Neural progenitor cell (in vitro differentiated cells): Measurements from ENCODE around the gene GIMAP4. TPM values are rescaled to one million over a fixed set of nuclear protein-coding genes. Genes with fewer than 3 reads are reported as not detected.

Source experiments
- DNase-seq: peaks from one replicate; pipeline ENCODE4 v3.0.0-alpha.2; 2016; ENCODE audit warnings: low spot score
- H2AFZ ChIP-seq: fragments of 200-600 bp; sonication (generic); replicated peaks from 2 replicates; pipeline ENCODE4 v1.6.1; 2016; ENCODE audit warnings: antibody characterized with exemption
- H3F3A ChIP-seq: fragments of 200-600 bp; sonication (generic); 2 replicates; pipeline ENCODE4 v1.6.1; 2016; ENCODE audit warnings: antibody characterized with exemption, low read depth
- H3K27ac ChIP-seq: fragments of 200-600 bp; sonication (generic); 2 replicates; pipeline ENCODE4 v1.5.1; 2016; ENCODE audit warnings: mild to moderate bottlenecking
- H3K27me3 ChIP-seq: fragments of 200-600 bp; sonication (generic); 2 replicates; pipeline ENCODE4 v1.6.1; 2016; ENCODE audit warnings: mild to moderate bottlenecking, moderate library complexity
- H3K36me3 ChIP-seq: fragments of 200-600 bp; sonication (generic); 2 replicates; pipeline ENCODE4 v1.5.1; 2016
- H3K4me1 ChIP-seq: fragments of 200-600 bp; sonication (generic); 2 replicates; pipeline ENCODE4 v1.6.1; 2016; ENCODE audit warnings: mixed run types
- H3K4me2 ChIP-seq: fragments of 200-600 bp; sonication (generic); 2 replicates; pipeline ENCODE4 v1.6.1; 2016
- H3K4me3 ChIP-seq: fragments of 200-600 bp; sonication (generic); 2 replicates; pipeline ENCODE4 v1.5.1; 2016
- H3K79me2 ChIP-seq: fragments of 200-600 bp; sonication (generic); 2 replicates; pipeline ENCODE4 v1.6.1; 2016; ENCODE audit warnings: low read depth
- H3K9ac ChIP-seq: fragments of 200-600 bp; sonication (generic); 2 replicates; pipeline ENCODE4 v1.6.1; 2016
- H3K9me3 ChIP-seq: fragments of 200-600 bp; sonication (generic); 2 replicates; pipeline ENCODE4 v1.5.1; 2016; ENCODE audit warnings: low read depth
- H4K20me1 ChIP-seq: fragments of 200-600 bp; sonication (generic); 2 replicates; pipeline ENCODE4 v1.6.1; 2016; ENCODE audit warnings: low read depth
- H3K27ac Mint-ChIP-seq: 3 replicates; pipeline ENCODE4 v1.8.0; 2021; ENCODE audit warnings: mixed read lengths
- H3K27me3 Mint-ChIP-seq: 2 replicates; pipeline ENCODE4 v1.8.0; 2022; ENCODE audit warnings: low read depth, mild to moderate bottlenecking, inconsistent platforms, moderate library complexity, mixed read lengths; ENCODE audit not compliant: insufficient read depth
- H3K36me3 Mint-ChIP-seq: 3 replicates; pipeline ENCODE4 v1.8.0; 2021; ENCODE audit warnings: mixed read lengths
- H3K4me1 Mint-ChIP-seq: 3 replicates; pipeline ENCODE4 v1.8.0; 2021; ENCODE audit warnings: mixed read lengths
- H3K4me3 Mint-ChIP-seq: 3 replicates; pipeline ENCODE4 v1.8.0; 2021; ENCODE audit warnings: mild to moderate bottlenecking, moderate library complexity, mixed read lengths
- H3K9me3 Mint-ChIP-seq: 3 replicates; pipeline ENCODE4 v1.8.0; 2020; ENCODE audit warnings: mixed read lengths
- EZH2 ChIP-seq: fragments of 200-600 bp; sonication (generic); IDR thresholded peaks from 2 replicates; pipeline ENCODE4 v1.6.1; 2017; ENCODE audit warnings: antibody characterized with exemption, mild to moderate bottlenecking, moderate library complexity
- EZH2phosphoT487 ChIP-seq: fragments of 200-600 bp; sonication (generic); IDR thresholded peaks from 2 replicates; pipeline ENCODE4 v1.6.1; 2017; ENCODE audit warnings: antibody characterized with exemption
- total RNA-seq: library from RNA; depleted of rRNA; stranded (reverse); fragments of >200 nt; gene quantifications from 2 replicates; pipeline ENCODE4 v1.2.3, GENCODE V29; 2015; ENCODE audit warnings: low replicate concordance
- TF ChIP-seq, protein P1 (sequence below): fragments of 200-600 bp; sonication (generic); IDR thresholded peaks from 2 replicates; pipeline ENCODE4 v1.5.1; 2017; ENCODE audit warnings: antibody characterized with exemption, mild to moderate bottlenecking

Gene GIMAP4
- total RNA-seq, 1 donor from 2014 or later, result not detected

DNA sequence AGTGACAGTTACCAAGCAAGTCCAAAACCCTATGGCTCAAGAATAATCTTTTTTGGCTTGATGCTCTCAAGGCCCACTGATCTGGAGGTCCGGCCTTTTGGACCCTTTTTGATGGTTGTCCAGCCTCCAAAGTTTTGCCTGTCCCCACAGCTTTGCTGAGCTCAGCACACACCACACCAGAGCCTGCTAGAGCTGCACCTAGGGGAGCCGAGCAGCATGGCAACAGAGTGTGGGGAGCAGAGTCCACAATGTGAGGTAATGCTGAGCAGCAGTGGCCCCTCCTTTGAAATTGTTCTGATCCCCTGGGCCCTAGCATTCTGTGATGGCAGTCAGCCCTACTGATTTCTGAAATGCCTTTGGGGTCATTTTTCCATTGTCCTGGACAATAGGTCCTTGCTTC lies 43.2 kb upstream of the GIMAP4 start:
- H3K27me3 Mint-ChIP-seq, result no peaks in the 10 kb centered on the region
- H3K9me3 ChIP-seq, result no peaks in the 10 kb centered on the region
- H3K4me3 ChIP-seq, result no peak overlapping the region
- no peaks in the 10 kb centered on the region for H3F3A ChIP-seq
- no peaks in the 10 kb centered on the region for H3K27me3 ChIP-seq
- H3K36me3 ChIP-seq, result no peaks in the 10 kb centered on the region
- DNase-seq, result no peak
- TF ChIP-seq EZH2 (no peak), EZH2phosphoT487 (no peak)
- TF ChIP-seq, protein P1, sequence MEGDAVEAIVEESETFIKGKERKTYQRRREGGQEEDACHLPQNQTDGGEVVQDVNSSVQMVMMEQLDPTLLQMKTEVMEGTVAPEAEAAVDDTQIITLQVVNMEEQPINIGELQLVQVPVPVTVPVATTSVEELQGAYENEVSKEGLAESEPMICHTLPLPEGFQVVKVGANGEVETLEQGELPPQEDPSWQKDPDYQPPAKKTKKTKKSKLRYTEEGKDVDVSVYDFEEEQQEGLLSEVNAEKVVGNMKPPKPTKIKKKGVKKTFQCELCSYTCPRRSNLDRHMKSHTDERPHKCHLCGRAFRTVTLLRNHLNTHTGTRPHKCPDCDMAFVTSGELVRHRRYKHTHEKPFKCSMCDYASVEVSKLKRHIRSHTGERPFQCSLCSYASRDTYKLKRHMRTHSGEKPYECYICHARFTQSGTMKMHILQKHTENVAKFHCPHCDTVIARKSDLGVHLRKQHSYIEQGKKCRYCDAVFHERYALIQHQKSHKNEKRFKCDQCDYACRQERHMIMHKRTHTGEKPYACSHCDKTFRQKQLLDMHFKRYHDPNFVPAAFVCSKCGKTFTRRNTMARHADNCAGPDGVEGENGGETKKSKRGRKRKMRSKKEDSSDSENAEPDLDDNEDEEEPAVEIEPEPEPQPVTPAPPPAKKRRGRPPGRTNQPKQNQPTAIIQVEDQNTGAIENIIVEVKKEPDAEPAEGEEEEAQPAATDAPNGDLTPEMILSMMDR, result no peak
- H3K27ac Mint-ChIP-seq, result no peak overlapping the region
- H3K4me1 Mint-ChIP-seq, result no peaks in the 10 kb centered on the region
- H3K9ac ChIP-seq, result no peak overlapping the region
- H3K9me3 Mint-ChIP-seq, result peaks cover 2% of the 10 kb centered on the region
- no peaks in the 10 kb centered on the region for H4K20me1 ChIP-seq
- H3K4me1 ChIP-seq, result no peaks in the 10 kb centered on the region
- H3K4me2 ChIP-seq, result no peak overlapping the region
- H3K27ac ChIP-seq, result no peak overlapping the region
- H3K4me3 Mint-ChIP-seq, result no peak overlapping the region
- no peak overlapping the region for H2AFZ ChIP-seq
- no peaks in the 10 kb centered on the region for H3K36me3 Mint-ChIP-seq
- no peaks in the 10 kb centered on the region for H3K79me2 ChIP-seq

DNA sequence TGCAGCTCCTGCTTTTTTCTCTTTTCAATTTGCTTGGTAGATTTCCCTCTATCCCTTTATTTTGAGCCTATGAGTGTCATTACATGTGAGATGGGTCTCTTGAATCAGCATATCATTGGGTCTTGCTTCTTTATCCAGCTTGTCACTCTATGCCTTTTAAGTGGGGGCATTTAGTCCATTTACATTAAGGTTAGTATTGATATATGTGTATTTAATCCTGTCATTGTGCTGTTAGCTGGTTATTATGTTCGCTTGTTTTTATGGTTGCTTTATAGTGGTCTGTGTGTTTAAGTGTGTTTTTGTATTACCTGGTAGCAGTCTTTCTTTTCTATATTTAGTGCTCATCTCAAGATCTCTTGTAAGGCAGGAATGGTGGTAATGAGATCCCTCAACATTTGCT lies 35.5 kb upstream of the GIMAP4 start:
- no peaks in the 10 kb centered on the region for H3K79me2 ChIP-seq
- H3F3A ChIP-seq, result no peaks in the 10 kb centered on the region
- H3K36me3 Mint-ChIP-seq, result no peaks in the 10 kb centered on the region
- H3K27me3 ChIP-seq, result no peaks in the 10 kb centered on the region
- H4K20me1 ChIP-seq, result no peaks in the 10 kb centered on the region
- H3K9ac ChIP-seq, result no peak overlapping the region
- TF ChIP-seq EZH2phosphoT487, result no peak
- no peak for TF ChIP-seq EZH2
- TF ChIP-seq, protein P1, result no peak
- no peak overlapping the region for H2AFZ ChIP-seq
- no peaks in the 10 kb centered on the region for H3K4me1 Mint-ChIP-seq
- H3K4me3 Mint-ChIP-seq, result no peak overlapping the region
- DNase-seq, result no peak
- H3K36me3 ChIP-seq, result no peaks in the 10 kb centered on the region
- peaks cover 12% of the 10 kb centered on the region for H3K9me3 Mint-ChIP-seq
- no peaks in the 10 kb centered on the region for H3K4me1 ChIP-seq
- no peak overlapping the region for H3K4me2 ChIP-seq
- H3K27me3 Mint-ChIP-seq, result peaks cover 4% of the 10 kb centered on the region
- no peak overlapping the region for H3K4me3 ChIP-seq
- peaks cover 3% of the 10 kb centered on the region for H3K9me3 ChIP-seq
- no peak overlapping the region for H3K27ac ChIP-seq
- H3K27ac Mint-ChIP-seq, result no peak overlapping the region

DNA sequence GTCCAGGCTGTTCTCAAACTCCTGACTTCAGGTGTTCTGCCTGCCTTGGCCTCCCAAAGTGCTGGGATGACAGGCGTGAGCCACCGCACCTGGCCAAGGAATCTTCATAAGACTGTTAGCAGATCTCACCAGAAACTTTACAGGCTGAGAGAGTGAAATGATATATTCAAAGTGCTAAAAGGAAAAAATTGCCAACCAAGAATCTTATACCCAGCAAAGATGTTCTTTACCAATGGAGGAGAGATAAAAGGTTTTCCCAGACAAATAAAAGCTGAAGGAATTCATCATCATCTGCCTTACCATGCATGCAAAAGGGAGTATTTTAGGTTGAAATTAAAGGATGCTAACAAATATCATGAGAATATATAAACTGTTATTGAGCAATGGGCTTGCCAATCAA lies 28.9 kb upstream of the GIMAP4 start:
- no peak overlapping the region for H3K9ac ChIP-seq
- H3F3A ChIP-seq, result no peaks in the 10 kb centered on the region
- Mint-ChIP-seq H3K9me3 (peaks cover 16% of the 10 kb centered on the region), H3K4me3 (no peak overlapping the region), H3K4me1 (no peaks in the 10 kb centered on the region), H3K27me3 (peaks cover 2% of the 10 kb centered on the region), H3K27ac (no peak overlapping the region), H3K36me3 (no peaks in the 10 kb centered on the region)
- DNase-seq, result no peak
- no peaks in the 10 kb centered on the region for H3K79me2 ChIP-seq
- no peak overlapping the region for H3K27ac ChIP-seq
- no peaks in the 10 kb centered on the region for H3K36me3 ChIP-seq
- no peaks in the 10 kb centered on the region for H4K20me1 ChIP-seq
- H3K27me3 ChIP-seq, result no peaks in the 10 kb centered on the region
- H3K4me1 ChIP-seq, result no peaks in the 10 kb centered on the region
- H2AFZ ChIP-seq, result no peak overlapping the region
- no peaks in the 10 kb centered on the region for H3K9me3 ChIP-seq
- TF ChIP-seq EZH2 (no peak), EZH2phosphoT487 (no peak)
- TF ChIP-seq, protein P1, result no peak
- H3K4me3 ChIP-seq, result no peak overlapping the region
- H3K4me2 ChIP-seq, result no peak overlapping the region

DNA sequence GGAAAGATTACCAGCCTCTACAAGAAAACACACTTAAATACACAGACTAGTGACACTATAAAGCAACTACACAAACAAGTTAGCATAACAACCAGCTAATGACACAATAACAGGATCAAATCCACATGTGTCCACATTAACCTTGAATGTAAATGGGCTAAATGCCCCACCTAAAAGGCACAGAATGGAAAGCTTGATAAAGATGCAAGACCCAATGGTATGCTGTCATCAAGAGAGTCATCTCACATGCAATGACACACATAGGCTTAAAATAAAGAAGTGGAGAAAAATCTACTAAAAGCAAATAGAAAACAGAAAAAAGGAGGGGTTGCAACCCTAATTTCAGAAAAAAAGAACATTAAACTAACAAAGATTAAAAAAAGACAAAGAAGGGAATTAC lies 14.0 kb upstream of the GIMAP4 start:
- Histone ChIP-seq H3K79me2 (no peaks in the 10 kb centered on the region), H3K27me3 (no peaks in the 10 kb centered on the region), H3K4me2 (no peak overlapping the region), H3K9ac (no peak overlapping the region), H2AFZ (no peak overlapping the region), H3K4me1 (no peaks in the 10 kb centered on the region), H3K4me3 (no peak overlapping the region), H3K36me3 (peaks cover 4% of the 10 kb centered on the region), H4K20me1 (no peaks in the 10 kb centered on the region), H3K27ac (no peak overlapping the region), H3F3A (no peaks in the 10 kb centered on the region), H3K9me3 (peaks cover 5% of the 10 kb centered on the region)
- Mint-ChIP-seq H3K4me1 (no peaks in the 10 kb centered on the region), H3K4me3 (no peak overlapping the region), H3K27me3 (peaks cover 4% of the 10 kb centered on the region), H3K36me3 (no peaks in the 10 kb centered on the region), H3K27ac (no peak overlapping the region), H3K9me3 (peaks cover 14% of the 10 kb centered on the region)
- TF ChIP-seq EZH2 (no peak), EZH2phosphoT487 (no peak)
- TF ChIP-seq, protein P1, result no peak
- no peak for DNase-seq
